NCI-H2081 treated with DMSO at 0.1 percent for 48 hours (cell line): ENCODE results near the gene SYT14.
"Not testable (repeated sequence)": the region's sequence is repeated elsewhere in the genome, so short reads cannot be mapped to it uniquely, and the experiment has no call there.

Experiments
- DNase-seq: peaks from one replicate; lab custom pipeline; 2025; lab: John Stamatoyannopoulos, UW

The SYT14 gene

GRCh38 chr1:209937996-209938959 lies at the start of gene SYT14:
SYT14 (plus strand) TSS chr1:209938217; CDS start chr1:209938265, 48 bp downstream.
- no peak for DNase-seq

GRCh38 chr1:209888291-209889076 lies 49.5 kb upstream of the SYT14 start:
- not testable (repeated sequence) for DNase-seq

DNA sequence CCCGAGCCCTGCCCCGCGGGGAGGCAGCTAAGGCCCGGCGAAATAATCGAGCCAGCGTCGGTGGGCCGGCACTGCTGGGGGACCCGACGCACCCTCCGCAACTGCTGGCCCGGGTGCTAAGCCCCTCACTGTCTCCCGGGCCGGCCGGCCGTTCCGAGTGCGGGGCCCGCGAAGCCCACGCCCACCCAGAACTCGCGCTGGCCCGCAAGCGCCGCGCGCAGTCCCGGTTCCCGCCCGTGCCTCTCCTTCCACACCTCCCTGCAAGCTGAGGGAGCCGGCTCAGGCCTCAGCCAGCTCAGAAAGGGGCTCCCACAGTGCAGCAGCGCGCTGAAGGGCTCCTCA lies 49.0 kb upstream of the SYT14 start:
- DNase-seq = no peak

- no peak for DNase-seq
Observed at GRCh38 chr1:209890641-209891330, 47.2 kb upstream of the SYT14 start.

DNA sequence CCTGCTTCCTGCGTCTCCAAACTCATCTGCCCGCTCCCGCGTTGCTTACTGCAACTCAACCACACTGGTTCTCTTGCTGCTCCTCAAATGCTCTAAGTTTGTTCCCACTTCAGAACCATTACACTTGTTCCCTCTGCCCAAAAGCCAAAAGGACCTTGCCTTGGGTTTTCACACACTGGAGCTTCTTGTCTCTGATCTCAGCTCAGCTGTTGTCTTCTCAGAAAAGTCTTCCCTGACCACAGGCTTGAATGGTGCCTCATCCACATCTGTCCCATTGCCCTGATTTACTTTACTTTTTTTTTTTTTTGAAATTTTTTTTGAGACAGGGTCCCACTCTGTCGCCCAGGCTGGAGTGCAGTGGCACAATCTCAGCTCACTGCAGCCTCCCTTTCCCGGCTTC lies 44.3 kb upstream of the SYT14 start:
- DNase-seq = no peak

GRCh38 chr1:209895709-209896108 lies 42.3 kb upstream of the SYT14 start:
- DNase-seq = no peak

GRCh38 chr1:209896346-209896745 lies 41.7 kb upstream of the SYT14 start:
- DNase-seq = no peak

GRCh38 chr1:209898271-209898670 lies 39.7 kb upstream of the SYT14 start:
- not testable (repeated sequence) for DNase-seq

DNA sequence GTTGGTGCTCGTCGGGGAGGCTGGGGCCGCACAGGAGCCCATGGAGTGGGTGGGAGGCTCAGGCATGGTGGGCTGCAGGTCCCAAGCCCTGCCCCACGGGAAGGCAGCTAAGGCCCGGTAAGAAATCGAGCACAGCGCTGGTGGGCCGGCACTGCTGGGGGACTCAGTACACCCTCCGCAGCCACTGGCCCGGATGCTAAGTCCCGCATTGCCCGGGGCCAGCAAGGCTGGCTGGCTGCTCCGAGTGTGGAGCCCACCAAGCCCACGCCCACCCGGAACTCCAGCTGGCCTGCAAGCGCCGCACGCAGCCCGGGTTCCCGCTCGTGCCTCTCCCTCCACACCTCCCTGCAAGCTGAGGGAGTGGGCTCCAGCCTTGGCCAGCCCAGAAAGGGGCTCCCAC lies 39.2 kb upstream of the SYT14 start:
- not testable (repeated sequence) for DNase-seq

DNA sequence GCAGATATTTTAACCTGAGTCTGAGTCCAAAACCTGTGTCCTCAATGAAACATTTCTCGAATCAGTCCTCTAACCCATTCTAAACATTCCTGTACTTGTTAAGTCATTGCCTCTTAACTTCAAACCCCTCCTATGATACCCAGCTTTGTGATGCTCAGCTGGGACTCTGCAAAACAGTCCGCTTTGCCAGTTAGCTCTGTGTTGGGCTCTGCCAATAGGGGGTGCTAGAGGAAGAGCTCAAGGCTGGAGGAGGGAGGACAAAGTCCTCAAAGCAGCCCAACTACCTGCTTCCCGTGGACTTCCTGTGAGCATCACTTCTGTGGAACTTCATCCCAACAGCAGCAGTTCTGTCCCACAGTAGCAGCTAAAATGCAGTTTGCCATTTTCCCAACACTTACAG lies 38.1 kb upstream of the SYT14 start:
- no peak for DNase-seq

- no peak for DNase-seq
Observed at GRCh38 chr1:209900734-209901133, 37.3 kb upstream of the SYT14 start.

- DNase-seq = no peak
Observed at GRCh38 chr1:209901211-209901610, 36.8 kb upstream of the SYT14 start.

DNA sequence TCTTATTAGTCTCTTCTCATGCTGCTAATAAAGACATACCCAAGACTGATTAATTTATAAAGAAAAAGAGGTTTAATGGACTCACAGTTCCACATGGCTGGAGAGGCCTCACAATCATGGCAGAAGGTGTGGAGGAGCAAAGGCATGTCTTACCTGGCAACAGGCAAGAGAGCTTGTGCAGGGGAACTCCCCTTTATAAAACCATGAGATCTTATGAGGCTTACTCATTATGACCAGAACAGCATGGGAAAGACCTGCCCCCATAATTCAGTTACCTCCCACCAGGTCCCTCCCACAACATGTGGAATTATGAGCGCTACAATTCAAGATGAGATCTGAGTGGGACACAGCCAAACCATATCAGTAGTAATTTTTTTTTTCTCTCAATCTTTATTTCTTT lies 33.2 kb upstream of the SYT14 start:
- not testable (repeated sequence) for DNase-seq

DNA sequence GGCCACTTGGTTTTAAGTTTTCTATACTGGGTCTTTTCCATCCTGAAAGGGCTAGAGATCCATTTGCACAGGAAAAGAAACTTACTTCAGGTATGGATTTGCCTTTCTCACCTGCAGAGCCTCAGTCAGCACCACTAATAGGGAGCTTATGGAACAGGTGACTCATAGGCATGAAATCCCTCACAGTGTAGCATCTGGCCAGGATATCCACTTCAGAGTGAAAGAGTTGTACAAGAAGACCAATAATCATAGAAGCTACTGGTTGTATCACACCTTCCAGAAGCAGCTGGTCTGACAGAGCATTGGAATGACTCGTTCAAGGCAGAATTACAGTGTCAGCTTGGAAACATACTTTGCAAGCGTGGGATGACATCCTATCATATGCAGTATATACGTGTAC lies 26.3 kb upstream of the SYT14 start:
- no peak for DNase-seq

DNA sequence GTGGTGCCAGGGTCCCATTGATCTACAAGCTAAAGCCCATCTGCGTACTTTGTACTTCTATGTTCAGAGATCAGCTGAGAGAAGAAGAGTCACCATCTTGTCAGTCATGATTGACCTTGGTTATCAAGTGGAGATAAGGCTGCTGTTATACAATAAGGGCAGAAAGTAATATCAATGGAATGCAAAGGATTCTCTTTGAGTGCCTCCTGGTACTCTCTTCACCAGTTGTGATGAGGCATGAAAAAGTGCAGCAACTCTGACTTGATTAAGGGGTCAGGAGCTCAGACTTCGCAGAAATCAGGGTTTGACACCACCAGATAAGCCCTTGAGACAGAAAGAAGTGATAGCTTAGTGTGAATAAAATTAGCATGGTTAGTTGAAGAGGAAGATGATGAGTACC lies 25.7 kb upstream of the SYT14 start:
- no peak for DNase-seq

- not testable (repeated sequence) for DNase-seq
Observed at GRCh38 chr1:209919637-209920036, 18.4 kb upstream of the SYT14 start.

- DNase-seq = no peak
Observed at GRCh38 chr1:209920844-209921243, 17.2 kb upstream of the SYT14 start.

DNA sequence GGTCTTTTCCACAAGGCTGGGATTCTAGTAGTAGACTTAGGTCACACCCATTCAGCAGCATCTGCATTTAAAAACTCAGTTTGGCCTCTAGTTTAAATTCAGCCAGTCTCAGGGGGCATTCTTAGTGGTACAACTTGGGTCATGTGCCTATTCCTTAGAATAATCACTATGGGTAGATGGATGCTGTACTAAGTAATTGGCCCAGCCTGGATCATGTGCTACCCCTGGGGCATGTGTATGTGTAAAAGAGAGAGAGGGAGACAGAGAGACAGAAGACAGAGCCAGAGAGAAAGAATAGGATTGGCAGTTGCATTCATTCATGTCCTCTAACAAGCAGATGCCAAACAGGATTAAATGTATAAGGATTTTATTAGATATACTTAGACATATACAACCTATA lies 13.6 kb upstream of the SYT14 start:
- no peak for DNase-seq

DNA sequence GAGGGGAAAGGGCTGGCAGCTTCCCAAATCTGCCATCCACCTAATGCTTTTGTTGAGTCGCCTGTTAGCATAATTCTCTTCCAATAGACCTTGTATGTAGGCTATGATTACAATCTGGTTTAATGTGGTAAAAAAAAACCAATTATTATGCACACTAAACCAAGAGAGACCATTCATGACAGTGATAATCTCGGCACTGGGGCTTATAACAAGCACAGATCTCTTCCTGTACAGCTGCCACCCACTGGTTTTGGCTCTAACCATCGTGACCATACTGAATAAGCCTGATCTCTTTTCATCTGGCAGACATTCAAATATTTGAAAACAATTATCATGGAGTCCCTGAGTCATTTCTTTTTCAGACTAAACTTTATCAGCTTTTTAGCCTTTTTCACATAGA lies 12.0 kb upstream of the SYT14 start:
- peak; percentile 99 for DNase-seq

GRCh38 chr1:209927466-209927865 lies 10.6 kb upstream of the SYT14 start:
- DNase-seq = no peak

GRCh38 chr1:209929751-209930150 lies 8.3 kb upstream of the SYT14 start:
- DNase-seq = no peak

- no peak for DNase-seq
Observed at GRCh38 chr1:209931141-209931540, 6.9 kb upstream of the SYT14 start.

DNA sequence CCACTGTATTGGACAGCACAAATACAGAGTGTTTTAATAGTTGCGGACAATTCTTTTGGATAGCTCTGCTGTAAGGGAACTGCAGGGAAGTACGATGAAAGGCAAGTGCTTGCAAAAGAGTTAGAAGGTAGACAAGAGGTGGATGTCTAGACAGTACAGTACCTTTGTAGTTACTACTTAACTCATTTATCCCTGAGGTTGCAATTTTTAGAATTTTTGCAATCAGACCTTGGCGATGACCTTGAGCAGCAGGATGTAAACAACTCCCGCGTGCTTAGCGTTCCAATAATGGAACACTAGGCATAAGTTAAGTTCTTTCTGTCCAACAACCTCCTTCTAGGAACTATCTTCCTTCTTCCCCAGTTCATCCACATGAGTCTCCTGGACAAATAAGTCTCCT lies 1.9 kb upstream of the SYT14 start:
- no peak for DNase-seq
